Activated CD4-positive, alpha-beta T cell treated with anti-CD3 and anti-CD28 coated beads for 24 hours (primary cell): ENCODE measurements around the gene SLF2.
"Not testable (repeated sequence)": the region's sequence is repeated elsewhere in the genome, so short reads cannot be mapped to it uniquely, and the experiment has no call there.

Experiments
- DNase-seq, 2 donors: peaks; one replicate each; pipeline ENCODE4 v3.0.0-alpha.2; 2020; ENCODE audit warnings: low read depth in 2 of 2

Gene SLF2

DNA sequence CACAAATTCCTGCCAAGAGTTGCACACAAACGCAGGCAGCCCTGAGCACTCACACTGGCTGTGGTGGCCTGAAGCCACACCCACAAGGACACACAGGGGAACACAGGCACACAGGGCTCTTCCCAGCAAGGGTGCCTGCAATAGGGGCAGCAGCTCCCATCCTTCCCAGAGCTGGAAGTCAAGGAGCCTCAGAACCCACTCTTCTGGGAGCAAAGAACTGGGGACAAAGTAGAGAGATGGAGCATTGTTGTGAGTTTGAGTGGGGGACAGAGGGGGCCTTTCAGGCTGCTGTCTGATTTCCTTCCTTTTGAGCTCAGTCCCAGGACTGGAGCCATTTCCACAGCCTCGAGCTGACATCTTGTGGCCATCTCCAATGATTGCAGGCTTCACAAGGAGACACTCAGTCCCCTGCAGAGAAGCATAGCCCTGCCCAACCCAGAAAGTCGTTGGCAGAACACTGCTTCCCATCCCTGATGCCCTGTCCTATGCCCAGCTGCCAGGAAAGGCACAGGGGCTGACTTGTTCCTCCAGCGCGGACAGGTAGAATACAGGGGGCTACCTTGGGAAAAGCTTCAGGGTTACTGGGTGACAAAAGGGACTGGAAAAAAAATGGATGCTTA is 34.4 kb upstream of the SLF2 start:
- peak in 1 of 2 donors; percentile 14 for DNase-seq

DNA sequence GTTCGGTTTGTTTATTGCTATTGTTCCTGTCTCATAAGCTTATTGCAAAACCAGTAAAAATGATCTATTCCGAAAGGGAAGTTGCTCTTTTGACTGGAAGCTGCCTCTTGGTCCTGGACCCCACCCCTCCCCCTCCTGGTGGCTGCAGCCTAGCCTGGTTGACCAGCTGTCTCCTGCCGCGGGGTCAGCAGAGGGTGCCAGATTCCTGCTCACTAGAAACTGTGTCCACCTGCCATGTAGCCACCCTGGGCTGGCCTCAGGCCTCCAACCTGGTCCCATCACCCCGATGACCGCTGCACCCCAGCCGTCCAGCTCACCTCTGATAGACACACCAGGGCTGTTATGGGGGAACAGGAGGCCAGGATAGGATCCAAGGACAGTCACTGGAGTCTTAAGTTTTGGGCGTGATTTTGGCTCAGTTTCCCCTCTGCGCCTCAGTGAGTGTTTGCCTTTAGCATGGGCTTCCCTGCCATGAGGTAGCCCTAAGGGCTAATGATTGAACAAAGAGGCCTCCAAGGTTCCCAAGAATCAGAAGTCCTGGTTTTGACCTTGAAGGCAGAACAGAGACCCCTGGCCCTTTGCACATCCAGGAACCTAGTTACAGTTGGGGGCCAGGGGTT is 32.9 kb upstream of the SLF2 start:
- no peak for DNase-seq

DNA sequence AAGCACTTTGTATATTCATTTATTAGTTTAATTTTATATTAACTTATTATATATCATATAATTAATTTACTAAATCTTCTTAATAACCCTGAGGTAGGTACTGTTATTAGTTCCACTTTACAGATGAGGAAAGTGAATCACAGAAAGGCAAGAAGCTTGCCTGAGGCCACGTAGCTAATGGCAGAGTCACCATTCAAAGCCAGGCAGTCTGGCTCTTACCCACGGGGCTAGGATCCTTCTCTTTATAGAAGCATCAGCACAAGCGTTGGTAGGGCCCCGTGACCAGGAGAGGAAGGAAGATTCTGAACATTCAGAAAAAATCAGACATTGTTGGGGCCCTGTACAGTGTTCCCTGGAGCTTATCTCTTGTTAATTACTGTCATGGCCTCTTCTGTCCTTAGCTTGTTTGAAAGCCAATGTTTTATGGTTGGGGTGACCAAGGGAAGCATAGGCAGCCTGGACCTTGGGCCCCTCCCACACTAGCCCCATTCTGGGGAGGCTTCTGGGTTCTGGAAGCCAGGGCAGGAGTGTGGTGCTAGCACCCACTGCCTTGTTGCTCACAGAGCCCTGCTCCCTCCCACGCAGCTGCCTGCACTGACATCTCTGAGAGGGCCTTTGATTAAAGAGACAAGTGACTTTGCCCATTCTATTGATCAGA is 31.1 kb upstream of the SLF2 start:
- DNase-seq: no peak

DNA sequence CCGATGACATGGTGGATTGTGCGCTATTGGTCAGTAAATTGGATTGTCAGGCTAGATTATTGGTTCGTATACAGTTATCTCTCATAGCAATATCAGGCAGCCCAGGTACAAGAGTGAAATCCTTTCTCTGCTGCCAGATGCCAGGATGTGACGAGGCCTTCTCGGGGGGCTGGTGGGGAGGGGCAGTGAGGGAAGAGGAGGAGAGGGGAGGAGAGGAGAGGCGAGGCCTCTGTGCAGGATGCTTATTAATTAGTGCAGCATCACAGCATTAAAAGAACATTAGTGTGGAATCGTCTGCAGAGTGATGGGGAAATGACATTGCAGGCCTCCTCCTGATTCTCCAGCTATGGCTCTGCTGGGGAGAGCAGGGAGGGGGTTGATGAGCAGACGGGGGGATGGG is 30.5 kb upstream of the SLF2 start:
- DNase-seq: no peak

DNA sequence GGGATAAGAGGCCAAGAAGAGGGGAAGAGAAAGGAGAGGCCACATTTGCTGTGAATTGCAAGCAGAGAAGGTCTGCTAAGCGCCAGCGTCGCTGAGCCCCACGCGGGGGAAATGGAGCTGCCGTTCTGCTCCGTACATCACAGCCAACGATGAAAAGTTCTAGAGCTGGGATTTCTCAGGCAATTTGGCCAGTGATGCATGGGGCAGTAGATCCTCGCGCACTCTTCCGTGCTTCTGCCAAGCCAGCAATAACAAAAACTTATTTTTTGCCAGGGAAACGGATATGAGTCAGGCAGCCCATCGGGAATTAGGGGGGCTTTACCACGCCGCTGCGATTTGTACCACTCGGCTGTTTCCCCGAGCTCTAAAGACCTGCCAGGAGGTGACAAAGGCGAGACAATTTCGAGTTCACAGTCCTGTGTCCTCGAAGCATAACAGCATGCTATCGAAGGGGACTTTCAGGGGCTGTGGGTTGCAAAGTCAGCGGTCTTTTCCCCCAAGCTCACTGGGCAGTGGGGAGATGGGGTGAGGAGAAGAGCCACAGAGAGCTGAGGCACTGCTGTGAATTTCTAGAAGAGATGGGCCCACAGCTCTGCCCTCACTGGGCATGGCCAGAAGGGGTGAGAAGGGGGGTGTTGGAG is 30.0 kb upstream of the SLF2 start:
- no peak for DNase-seq

DNA sequence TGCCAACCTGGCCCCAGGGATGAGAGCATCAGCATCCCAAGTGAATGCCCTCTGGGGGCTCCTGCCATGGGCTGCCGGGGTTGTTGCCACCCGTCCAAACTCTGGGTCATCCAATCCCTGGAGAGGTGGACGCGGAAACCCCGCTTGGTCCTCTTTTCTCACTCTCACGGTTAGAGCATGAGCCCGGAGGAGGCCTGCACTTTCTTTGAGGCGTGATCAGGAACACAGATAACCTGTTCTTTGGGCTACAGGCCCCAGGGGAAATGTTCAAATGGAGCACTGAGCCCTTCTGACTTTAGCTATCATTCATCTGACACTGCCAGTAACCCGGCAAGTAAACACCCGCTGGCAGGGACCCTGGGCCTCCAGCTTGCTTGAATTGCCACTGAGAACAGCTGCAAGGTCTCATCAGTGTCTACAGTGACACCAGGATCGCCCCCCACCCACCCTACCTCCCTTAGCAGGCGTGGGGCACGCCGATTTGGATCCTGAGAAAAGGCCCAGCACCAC is 29.4 kb upstream of the SLF2 start:
- DNase-seq: no peak

DNA sequence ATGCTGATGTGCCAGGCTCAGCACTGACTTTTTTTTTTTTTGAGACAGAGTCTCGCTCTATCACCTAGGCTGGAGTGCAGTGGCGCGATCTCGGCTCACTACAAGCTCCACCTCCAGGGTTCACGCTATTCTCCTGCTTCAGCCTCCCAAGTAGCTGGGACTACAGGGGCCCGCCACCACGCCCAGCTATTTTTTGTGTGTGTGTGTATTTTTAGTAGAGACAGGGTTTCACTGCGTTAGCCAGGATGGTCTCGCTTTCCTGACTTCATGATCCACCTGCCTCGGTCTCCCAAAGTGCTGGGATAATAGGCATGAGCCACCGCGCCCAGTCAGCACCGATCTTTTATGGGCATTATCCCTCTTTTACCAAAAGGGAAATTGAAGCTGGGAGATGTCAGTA is 27.2 kb upstream of the SLF2 start:
- DNase-seq: not testable (repeated sequence)

DNA sequence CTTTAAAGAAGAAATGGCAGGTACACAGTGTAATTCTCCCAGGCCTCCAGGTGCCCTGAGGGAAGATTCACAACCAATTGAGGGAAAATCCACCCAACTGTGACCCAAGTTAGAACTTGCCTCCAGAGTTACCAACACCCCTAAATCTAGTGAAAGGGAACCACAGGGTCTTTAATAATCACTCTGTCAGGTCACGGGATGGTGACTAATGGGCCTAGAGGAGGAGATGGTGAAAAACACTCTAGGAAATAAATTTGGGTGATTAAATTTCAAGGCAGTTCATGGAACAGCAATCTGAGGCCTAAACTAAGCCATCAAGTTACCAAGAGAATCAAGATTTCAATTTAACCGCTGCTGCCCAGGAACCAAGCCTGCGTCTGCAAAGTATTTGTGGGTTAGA is 26.7 kb upstream of the SLF2 start:
- DNase-seq: no peak

DNA sequence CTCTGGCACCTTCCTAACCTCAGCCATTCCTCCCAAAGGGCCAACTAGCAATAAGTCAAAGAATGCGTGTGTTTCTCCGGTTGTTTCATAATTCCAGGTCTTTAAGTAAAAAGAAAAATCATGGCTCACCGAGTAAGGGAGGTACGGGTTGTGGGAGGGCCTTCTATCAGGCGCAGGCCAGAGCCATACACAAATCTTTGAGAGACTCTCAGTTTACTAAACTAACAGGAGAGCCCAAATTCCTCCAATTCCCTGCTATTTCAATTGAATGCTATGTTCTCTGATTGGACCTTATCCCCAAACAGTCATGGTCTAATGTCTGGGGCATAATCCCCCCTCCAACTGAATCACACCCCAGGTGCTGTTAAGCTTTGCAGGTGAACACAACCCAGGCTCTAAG is 26.2 kb upstream of the SLF2 start:
- DNase-seq: no peak

DNA sequence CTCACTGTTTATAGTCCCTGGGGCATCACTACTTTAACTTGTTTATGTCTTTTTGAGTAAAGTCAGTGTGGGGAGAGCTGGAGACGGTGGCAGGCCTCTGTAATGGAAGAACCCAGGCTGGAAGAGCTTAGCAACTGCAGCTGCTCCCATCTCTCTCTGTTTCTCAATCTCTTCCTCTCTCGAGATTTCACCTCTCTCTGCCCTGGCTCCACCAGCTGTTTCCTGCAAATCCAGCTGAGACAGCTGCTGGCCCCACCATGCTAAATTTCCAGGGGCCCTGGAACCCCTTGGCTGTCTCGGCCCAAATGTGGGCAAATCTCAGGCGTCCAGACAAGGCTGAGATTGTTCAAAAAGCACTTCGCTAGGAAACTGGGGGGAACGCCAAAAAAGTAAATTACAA is 25.8 kb upstream of the SLF2 start:
- no peak for DNase-seq

DNA sequence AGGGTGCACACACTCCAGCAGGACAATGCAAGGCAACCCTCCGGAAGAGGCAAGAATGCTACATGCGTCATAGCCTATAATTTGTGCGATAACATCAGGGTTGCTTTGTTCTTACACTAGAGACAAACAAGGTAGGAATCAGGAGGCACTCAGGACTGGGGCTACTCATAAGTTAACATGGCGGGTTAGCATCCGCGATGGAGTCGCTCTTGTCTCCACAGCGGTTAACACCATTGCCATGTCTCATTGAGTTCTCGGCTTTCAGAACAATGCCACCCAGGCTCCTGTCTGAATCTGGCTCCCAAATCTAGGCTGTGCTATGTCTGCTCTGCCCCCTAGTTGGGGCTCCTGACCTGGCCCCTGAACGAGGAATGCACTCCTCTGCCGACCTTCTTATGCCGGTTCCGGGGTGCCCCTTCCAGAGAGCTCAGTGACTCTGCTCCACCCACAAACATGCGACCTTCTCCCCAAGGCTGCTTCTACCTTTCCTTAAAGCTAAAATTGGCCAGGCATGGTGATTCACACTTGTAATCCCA is 24.9 kb upstream of the SLF2 start:
- DNase-seq: no peak

DNA sequence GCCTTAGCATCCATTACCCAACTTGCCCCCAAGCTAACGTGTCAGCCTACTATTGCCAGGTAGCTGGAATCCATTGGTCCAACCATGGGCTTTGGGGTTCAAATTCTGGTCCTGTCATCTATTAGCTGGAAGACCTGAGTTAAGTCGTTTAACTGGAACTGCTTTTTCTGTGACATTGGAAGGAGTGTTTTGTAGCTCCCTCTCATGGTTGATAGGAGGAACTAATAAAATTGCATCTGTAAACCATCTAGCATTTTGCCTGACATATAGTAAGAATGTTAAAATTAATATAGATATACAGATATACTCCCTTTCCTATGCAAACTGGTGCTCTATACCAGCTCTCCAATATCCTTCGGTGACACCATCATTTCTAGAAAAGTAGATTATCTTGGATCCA is 23.8 kb upstream of the SLF2 start:
- no peak for DNase-seq

DNA sequence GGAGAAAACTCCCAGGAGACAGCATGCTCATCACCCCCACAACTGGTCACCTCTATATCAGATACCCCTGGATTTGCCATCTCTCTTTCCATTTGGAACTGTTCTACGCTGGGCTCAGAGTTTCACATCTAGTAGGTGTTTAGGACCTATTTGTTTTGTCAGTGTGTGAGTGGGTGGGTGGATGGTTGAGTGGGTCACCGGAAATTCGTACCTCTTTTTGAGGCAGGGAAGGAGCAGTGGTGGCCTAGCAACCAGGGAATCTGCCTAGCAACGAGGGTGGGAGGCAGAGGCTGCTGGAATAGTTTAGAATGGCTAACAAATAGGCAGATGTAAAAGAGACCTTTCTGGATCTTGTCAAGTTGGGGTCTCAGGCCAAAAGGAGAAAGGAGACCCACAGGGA is 23.2 kb upstream of the SLF2 start:
- DNase-seq: no peak

DNA sequence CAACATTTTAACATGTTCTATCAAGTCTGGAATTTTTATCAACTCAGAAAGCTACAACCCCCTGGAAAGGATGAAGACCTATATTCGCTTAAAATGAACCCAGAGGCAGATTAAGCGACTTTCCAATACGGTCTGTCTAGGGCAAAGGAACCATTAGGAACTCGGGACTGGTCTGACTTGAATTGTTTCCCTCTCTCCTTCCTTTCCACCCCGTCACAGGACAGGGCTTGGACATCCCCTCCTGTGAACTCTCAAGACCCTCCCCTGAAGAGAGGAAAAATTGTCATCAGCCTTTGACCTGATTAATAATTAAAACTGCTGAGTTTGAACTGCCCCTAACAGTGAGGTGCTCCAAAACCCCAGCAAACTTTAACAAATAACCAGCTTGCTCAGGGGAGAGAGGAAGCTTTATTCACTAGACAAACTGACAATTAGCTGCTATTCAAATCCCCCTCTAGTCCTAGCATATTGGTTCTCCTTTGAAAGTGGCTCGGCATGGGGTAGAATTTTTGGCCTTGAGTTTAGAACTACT is 22.6 kb upstream of the SLF2 start:
- no peak for DNase-seq

DNA sequence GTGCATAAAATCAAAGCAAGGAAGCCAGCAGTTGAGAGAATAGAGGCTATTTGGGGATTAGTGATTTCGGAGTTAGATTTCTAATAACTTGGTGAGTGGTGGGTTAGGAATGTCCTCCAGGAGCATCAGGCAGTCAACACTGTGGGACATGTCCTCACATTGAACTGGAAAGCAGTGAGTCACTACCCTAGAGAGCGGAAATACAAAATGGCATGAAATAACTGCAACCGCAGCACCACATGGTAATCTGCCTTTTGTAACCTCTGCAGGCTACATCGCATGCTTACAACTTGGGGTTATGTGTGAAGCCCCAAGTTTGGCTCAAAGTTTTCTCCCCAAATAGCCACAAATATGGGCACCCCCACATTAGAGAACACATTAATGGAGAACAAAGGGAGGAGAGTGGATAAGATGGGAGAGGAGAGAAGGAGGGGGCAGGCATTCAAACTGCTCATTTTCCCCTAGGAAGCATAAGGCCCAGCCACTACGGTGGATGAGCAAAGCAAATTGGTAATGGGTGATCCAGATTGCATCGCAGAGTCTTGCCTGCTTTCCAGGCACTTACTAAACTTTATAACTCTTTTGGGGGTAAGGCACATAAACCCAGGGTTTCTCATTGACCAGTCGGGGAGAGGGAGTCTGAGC is 22.0 kb upstream of the SLF2 start:
- no peak for DNase-seq

DNA sequence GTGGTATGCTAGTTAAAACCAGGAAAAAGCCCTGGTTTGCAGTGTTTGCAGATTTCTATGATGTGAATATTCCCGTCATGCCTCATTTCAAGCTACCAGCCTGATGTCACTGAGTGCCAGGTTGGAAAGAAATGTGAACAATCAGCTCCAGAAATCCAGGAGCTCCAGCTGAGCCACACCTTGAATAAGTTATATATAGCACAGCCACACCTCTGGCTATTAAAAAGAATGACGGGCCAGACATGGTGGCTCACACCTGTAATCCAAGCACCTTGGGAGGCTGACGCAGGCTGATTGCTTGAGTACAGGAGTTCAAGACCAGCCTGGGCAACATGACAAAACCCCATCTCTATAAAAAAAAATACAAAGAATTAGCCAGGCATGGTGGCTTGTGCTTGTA is 18.7 kb upstream of the SLF2 start:
- DNase-seq: no peak

DNA sequence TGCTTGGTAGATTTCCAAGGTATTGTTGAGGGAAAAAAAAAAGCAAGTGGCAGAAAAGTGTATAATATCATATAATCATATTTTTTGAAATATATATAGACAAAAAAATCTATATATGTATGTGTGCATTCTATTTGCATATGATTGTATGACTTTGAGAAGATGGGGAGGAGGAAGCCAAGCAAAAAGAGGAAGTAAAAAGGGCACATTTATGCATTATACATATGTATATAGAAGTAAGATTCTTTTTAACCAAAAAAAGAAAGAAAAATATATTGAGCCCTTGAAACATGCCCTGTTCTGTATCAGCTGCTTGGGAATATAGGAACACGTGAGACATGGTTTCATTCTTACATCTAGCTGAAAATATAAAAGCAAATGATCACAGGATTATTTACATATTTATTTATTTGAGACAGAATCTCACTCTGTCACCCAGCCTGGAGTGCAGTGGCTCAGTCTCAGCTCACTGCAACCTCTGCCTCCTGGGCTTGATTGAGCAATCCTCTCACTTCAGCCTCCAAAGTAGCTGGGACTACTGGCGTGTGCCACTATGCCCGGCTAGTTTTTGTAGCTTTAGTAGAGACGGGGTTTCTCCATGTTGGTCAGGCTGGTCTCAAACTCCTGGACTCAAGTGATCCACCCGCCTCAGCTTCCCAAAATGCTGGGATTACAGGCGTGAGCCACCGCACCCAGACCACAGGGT is 18.0 kb upstream of the SLF2 start:
- no peak for DNase-seq

DNA sequence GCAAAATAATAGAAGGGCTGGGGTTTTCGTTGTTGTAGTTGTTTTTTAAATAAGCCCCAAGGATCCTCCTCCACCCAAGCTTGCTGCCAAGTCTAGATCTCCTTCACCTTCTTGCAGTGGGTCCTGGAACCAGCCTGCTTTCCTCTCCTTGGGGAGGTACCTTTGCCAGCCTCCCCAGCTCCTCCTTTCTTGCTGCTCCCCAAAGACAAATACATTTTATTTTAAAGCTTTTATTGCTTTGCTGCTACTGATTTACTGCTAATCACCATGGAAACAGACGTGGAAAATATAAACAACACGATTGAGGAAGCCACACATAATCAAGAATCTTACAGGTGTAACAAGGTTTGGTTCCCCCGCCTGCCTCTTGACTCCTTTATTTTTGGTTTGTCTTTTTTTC is 17.4 kb upstream of the SLF2 start:
- no peak for DNase-seq

DNA sequence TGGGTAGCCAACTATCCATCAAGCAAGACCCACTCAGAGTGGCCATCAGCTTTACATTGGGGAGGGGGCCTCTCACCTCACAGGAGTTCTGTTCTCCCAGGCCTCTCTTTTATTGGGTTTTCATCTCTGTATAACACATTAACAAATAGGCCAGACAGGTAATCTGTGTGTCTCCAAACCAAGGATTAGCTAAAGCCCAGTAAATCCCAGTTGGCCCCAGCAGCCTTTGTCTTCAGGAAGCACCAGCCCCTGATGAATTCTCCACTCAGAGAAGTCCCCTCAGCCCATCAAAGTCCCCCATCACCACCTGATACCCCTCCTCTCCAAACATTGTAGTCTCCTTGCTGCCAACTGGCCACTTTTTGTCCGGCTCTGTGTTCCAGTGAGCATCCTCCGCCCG is 16.9 kb upstream of the SLF2 start:
- DNase-seq: no peak

DNA sequence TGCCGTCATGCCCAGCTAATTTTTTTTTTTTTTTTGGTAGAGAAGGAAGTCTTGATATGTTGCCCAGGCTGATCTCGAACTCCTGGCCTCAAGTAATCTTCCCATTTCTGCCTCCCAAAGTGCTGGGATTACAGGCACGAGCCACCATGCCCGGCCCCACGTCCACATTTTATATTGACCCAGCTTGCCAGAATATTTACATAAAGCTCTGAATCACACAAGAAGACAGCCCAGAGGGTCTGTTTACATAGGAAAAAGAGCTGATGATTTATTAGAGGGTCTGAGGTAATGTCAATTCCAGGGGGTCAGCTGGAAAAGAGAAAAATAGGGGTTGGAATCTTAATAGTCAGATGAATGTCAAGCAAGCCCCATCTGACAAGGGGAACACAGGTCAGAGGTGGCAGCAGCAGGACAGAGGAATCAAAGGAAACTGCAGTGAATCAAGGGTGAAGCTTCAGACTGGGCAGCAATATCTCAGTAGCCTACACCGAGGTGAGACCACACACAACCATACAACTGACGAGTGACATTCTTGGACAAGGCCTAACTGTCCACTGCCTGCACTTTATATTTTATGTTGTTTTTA is 15.8 kb upstream of the SLF2 start:
- no peak for DNase-seq

DNA sequence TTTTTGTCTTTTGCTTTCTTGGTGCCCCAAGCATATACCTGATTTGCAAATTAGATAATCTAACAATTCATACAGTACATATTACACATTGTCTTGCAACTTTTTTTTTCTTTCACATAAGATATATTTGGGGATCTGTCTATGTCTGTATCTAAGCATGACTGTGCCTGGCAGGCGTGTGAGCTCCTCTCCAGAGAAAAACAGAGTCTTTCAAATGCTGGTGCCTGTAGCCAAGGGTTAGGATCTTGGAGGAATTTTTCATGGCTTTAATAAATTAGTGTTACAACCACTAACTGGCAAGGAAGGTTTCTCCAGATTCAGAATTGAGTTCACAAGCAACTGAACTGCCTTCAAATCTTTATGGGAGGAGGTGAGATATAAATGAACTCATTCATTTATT is 14.8 kb upstream of the SLF2 start:
- no peak for DNase-seq
